Fibroblast of mammary gland (primary cell): ENCODE measurements around the gene KCNAB1.
"Not testable (repeated sequence)": the region's sequence is repeated elsewhere in the genome, so short reads cannot be mapped to it uniquely, and the experiment has no call there.

ENCODE experiments used
- DNase-seq: peaks from one replicate; pipeline ENCODE4 v3.0.0-alpha.2; 2010; ENCODE audit warnings: low read depth
- H3K4me3 ChIP-seq: 2 replicates; pipeline ENCODE4 v1.5.1; 2011; ENCODE audit warnings: low read depth, mild to moderate bottlenecking, low read length, moderate library complexity; ENCODE audit not compliant: control insufficient read depth
- TF ChIP-seq, protein P1 (sequence below): conservative IDR thresholded peaks from 2 replicates; pipeline ENCODE4 v1.5.1; 2011; ENCODE audit warnings: low read depth, low read length, inconsistent platforms; ENCODE audit not compliant: control insufficient read depth, insufficient read depth

Gene KCNAB1

DNA sequence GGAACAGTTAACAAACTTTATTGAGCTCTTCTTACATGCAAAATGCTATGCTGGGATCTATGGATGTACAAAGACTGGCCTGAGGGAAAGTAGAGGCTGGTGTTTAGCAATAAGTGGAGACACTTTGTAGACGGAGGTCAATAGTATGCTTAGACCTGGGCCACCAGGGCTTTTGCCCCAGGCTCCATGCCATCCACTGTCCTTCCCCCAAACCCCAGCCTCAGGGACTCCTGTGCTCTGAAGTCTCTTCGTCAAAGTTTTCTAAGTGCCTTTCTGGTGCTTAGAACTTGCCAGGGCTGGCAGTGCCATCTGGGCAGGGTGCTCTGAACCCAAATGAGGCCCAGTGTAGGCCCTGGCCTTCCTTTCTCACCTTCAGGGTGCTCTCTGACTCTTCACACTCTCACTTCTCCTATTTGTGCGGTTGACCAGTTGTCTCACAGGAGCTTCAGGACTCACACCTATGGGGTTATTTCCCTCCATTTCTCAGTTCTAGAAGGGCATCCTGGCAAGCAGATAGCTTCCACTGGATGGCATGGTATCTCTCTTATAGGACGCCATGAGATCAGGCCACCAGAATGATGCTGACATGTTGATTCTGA, 21.8 kb upstream of the KCNAB1 start:
- TF ChIP-seq, protein P1, sequence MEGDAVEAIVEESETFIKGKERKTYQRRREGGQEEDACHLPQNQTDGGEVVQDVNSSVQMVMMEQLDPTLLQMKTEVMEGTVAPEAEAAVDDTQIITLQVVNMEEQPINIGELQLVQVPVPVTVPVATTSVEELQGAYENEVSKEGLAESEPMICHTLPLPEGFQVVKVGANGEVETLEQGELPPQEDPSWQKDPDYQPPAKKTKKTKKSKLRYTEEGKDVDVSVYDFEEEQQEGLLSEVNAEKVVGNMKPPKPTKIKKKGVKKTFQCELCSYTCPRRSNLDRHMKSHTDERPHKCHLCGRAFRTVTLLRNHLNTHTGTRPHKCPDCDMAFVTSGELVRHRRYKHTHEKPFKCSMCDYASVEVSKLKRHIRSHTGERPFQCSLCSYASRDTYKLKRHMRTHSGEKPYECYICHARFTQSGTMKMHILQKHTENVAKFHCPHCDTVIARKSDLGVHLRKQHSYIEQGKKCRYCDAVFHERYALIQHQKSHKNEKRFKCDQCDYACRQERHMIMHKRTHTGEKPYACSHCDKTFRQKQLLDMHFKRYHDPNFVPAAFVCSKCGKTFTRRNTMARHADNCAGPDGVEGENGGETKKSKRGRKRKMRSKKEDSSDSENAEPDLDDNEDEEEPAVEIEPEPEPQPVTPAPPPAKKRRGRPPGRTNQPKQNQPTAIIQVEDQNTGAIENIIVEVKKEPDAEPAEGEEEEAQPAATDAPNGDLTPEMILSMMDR = no peak
- H3K4me3 ChIP-seq = no peak overlapping the region
- DNase-seq = no peak

DNA sequence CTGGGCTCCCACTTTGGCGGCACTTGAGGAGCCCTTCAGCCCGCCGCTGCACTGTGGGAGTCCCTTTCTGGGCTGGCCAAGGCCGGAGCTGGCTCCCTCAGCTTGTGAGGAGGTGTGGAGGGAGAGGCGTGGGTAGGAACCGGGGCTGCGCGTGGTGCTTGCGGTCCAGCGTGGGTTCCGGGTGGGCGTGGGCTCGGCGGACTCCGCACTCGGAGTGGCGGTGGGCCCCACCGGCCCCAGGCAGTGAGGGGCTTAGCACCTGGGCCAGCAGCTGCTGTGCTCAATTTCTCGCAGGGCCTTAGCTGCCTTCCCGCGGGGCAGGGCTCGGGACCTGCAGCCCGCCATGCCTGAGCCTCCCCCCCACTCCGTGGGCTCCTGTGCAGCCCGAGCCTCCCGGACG, 21.0 kb upstream of the KCNAB1 start:
- H3K4me3 ChIP-seq, DNase-seq: not testable (repeated sequence)

DNA sequence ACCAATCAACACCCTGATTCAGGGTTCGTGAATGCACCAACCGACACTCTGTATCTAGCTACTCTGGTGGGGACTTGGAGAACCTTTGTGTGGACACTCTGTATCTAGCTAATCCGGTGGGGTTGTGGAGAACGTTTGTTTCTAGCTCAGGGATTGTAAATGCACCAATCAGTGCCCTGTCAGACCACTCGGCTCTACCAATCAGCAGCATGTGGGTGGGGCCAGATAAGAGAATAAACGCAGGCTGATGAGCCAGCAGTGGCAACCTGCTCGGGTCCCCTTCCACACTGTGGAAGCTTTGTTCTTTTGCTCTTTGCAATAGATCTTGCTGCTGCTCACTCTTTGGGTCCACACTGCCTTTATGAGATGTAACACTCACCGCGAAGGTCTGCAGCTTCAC, 20.4 kb upstream of the KCNAB1 start:
- H3K4me3 ChIP-seq, DNase-seq: not testable (repeated sequence)

DNA sequence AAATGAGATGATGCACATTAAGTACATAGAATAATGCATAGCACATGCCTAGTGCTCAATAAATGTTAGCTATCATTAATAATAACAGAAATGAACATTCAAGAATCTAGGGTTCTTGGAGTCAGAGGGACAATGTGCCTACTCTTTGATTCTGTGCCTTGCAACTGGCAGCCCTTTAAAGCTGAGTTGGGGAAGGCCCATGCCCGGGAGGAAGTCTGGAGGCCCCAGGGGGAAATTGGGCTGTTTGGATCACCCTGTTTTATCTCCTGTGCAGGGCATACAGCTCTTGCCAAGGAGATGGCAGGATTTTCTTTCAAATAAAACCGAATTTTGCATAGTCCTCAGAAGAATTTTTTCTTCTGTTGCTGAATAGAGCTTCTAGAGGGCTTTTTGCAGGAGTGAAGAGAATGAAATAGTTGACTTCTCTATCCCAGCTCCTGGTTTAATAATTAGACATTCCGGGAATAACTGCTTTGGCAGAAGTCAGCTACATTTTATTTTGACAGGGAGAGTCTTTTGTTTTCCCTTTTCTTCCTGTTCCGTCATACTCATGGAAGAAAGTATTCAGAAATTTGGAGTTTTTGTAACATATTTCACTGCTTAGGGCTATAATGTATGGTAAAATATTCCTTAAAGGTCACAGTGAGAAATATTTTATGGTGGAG, 18.0 kb upstream of the KCNAB1 start:
- TF ChIP-seq, protein P1 = no peak
- no peak for DNase-seq

DNA sequence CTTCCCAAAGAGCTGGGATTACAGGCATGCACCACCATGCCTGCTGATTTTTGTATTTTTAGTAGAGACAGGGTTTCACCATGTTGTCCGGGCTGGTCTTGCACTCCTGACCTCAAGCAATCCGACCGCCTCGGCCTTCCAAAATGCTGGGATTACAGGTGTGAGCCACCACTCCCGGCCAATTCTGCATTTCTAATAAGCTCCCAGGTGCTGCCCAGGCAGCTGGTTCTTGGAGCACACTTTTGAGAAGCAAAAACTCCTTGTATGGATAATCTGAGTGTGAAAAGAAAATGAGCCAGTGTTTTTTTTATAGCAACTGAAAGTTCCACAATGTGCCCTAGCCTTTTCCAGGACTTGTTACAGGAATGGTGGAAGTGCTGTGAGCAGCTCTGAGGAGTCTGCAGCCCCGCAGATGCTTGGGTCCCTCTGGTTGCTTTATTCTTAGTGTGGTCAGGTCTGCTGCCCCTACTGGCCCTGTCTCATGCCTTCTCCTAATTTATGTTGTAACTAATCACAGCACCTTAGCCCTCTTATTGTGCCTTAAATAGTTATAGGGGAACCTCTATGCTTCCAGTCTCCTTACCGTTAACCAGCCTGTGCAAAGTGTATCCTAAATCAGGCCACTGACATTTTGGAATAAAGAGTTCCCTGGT, 13.5 kb upstream of the KCNAB1 start:
- TF ChIP-seq, protein P1 = peak; percentile 8
- DNase-seq = no peak
- H3K4me3 ChIP-seq = no peak overlapping the region

More for the DNA sequence above, 18.0 kb upstream of the KCNAB1 start:
- H3K4me3 ChIP-seq = no peak overlapping the region

DNA sequence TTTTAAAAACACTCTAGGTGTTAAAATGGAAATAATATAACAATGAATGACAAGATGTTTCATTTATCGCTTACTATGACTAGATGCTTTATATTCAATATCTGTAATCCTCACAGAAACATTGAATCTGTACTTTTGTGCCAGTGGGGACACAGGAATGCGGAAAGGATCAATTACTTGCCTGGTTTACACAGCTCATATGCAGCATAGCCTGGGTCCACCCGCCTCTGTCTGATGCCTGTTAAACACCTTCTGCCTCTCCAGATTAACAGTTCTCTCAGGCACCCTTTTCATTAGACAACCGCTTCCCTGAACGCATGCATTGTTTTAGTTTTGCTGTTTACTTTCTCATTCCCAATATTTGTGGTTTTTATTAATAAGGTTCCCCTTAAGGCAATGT, 12.9 kb upstream of the KCNAB1 start:
- H3K4me3 ChIP-seq = no peak overlapping the region
- TF ChIP-seq, protein P1 = no peak
- no peak for DNase-seq

DNA sequence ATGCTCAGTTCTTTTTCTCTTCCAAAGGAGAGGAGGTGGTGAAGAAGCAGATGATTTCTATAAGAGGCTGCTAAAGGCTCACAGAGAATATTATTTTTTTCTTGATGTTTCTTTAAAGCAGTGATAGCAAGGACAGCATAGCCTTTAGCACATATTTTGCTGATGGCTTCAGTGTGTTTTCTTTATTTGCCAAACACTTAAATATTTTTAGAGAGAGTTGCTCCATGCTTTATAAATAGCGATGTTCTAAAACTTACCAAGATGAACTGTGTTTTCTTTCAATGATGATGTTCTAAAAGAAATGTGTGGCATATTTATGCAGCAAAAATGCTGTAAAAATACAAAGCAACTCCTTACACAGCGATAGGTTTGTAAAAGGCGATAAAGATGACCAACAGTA, 11.8 kb upstream of the KCNAB1 start:
- no peak for DNase-seq
- TF ChIP-seq, protein P1 = no peak
- no peak overlapping the region for H3K4me3 ChIP-seq
